GM13977 (cell line): ENCODE results near the gene IKZF1.

Experiments used
- DNase-seq: peaks from one replicate; pipeline ENCODE4 v3.0.0; 2012; ENCODE audit warnings: low spot score
- CTCF ChIP-seq: IDR thresholded peaks from 2 replicates; pipeline ENCODE4 v1.5.1; 2012; ENCODE audit warnings: mild to moderate bottlenecking, control low read depth; ENCODE audit not compliant: insufficient read depth; ENCODE audit errors: extremely low read depth, missing control alignments
- in situ Hi-C: fragments of 300-500 bp; cut with MboI; formaldehyde crosslinking; loops from one replicate; pipeline ENCODE4 v1.12.0; 2022; ENCODE audit warnings: low sequenced_read_pairs, low pct_unique_long_range_greater_than_20kb, mixed read lengths, inconsistent platforms; ENCODE audit not compliant: unreplicated experiment

Gene IKZF1

GRCh38 chr7:50292165-50292757 is 12.3 kb upstream of the IKZF1 start:
- in situ Hi-C loops, result no loop called here
- TF ChIP-seq CTCF, result no peak
- no peak for DNase-seq

GRCh38 chr7:50292763-50293162 is 11.8 kb upstream of the IKZF1 start:
- no peak for TF ChIP-seq CTCF
- no peak for DNase-seq
- in situ Hi-C loops, result no loop called here

DNA sequence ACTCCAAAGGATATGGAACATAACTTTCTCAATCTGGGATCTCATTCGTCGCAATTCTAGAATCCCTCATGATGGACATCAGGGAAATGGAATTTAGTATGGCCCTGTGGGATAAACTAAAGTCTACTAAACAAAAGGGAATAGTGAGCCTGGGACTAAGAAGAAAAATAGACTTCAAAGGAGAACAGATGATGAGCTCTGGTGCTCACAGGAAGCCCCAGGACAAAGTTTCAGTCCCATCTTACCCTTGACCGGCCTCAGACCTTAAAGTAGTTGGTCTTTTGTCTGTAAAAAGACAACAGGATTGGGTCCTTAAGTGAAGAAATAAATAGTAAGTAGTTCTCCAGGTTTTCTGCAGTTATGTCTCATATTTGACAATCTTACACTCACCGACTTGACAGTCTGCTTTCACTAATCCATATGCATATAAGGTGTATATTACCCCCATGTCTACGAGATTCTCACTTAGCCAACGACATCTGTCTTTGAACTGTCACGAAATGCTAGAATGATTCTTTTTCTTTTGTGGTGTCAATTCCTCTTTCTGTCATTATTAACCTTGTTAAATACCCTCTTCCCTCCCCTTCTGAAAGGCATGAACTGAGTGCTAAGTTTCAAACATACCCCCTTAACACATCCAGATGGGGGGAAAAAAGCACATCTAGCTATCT is 10.9 kb upstream of the IKZF1 start:
- no peak for TF ChIP-seq CTCF
- in situ Hi-C loops, result no loop called here
- no peak for DNase-seq

GRCh38 chr7:50295133-50295532 is 9.4 kb upstream of the IKZF1 start:
- TF ChIP-seq CTCF, result no peak
- in situ Hi-C loops, result no loop called here
- DNase-seq, result no peak

DNA sequence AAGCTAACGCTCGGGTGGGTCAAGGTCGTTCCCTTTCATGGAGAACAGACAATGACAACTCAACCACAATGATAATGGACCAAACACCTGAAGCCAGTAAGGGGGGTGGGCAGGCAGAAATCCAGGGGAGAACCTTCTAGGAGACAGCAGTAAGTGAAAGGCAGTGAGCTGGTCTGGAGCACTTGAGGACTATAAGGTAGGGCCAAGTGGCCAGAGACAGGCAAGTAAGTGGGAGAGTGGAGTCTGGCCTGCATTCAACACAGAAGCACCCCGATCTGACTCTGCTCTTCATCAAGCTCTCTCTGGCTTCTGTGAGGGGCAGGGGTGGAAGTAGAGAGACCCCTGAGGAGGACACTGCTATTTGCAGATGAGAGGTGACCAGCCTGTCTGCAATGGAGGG is 7.7 kb upstream of the IKZF1 start:
- DNase-seq, result no peak
- TF ChIP-seq CTCF, result no peak
- in situ Hi-C loops, result no loop called here

DNA sequence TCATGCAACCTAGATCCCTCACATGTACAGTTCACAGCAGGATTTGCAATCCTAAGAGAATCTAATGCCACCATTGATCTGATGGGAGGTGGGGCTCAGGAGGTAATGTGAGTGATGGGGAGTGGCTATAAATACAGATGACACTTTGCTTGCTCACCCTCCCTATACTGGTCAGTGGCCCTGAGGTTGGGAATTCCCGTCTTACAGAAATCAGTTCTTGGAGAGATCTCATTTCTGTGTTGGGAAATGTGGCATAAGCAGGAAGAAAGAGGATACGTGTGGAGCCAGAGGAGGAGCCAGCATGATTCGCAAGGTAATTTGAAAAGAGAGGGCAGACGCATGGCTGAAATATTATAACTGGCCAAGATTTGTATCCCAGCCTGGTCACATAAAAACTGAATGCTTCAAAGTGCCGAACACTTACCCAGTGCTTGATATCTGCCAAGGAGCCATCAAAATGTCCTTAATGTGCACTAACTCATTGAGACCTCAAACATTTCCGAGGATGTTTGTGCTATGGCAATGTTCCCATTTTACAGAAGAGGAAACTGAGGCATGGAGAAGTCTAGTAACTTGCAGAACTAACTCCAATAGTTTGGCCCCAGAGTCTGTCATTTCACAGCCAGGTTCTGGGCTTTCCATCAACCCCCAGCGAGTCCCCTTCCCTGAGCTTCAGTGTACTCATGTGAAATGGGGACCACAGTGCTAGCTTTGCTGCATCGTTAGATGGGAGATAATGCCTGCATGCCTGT is 5.5 kb upstream of the IKZF1 start:
- in situ Hi-C loops, result no loop called here
- TF ChIP-seq CTCF, result no peak
- no peak for DNase-seq
